OCI-LY7 (cell line): ENCODE data around the gene PLD1. TPM values are rescaled to one million over a fixed set of nuclear protein-coding genes. Genes with fewer than 3 reads are reported as not detected.
"Not testable (repeated sequence)": the region's sequence is repeated elsewhere in the genome, so short reads cannot be mapped to it uniquely, and the experiment has no call there.

Experiments used
- BruUV-seq: library from RNA; stranded (reverse); fragments of 400-500 nt; replicated peaks from 2 replicates; lab custom pipeline; 2021; lab: Mats Ljungman, UMichigan
- CTCF ChIA-PET: fragments of 300-600 bp; sonication (Branson Sonifier 250); formaldehyde crosslinking; loops from one replicate; lab custom pipeline; 2022; ENCODE audit warnings: antibody characterized with exemption; ENCODE audit not compliant: unreplicated experiment; lab: Charles Lee
- POLR2A ChIA-PET: fragments of 300-600 bp; sonication (Branson Sonifier 250); formaldehyde crosslinking; loops from one replicate; lab custom pipeline; 2022; ENCODE audit warnings: antibody characterized with exemption; lab: Charles Lee
- DNase-seq: peaks from one replicate; pipeline ENCODE4 v3.0.0-alpha.2; 2015; ENCODE audit warnings: low spot score
- H2AFZ ChIP-seq: fragments of 200-600 bp; sonication (generic), shearing (Covaris generic); 2 replicates; pipeline ENCODE4 v1.6.1; 2014; ENCODE audit warnings: mild to moderate bottlenecking, antibody characterized with exemption, low read length, moderate library complexity
- H3K27ac ChIP-seq: fragments of 200-600 bp; sonication (generic); 2 replicates; pipeline ENCODE4 v1.5.1; 2014; ENCODE audit warnings: mixed run types, low read depth, mild to moderate bottlenecking, moderate library complexity, low read length, inconsistent platforms; ENCODE audit not compliant: poor library complexity, severe bottlenecking
- H3K36me3 ChIP-seq: fragments of 200-600 bp; sonication (generic); 2 replicates; pipeline ENCODE4 v1.6.1; 2014; ENCODE audit warnings: mild to moderate bottlenecking, antibody characterized with exemption, low read length, moderate library complexity, mixed read lengths; ENCODE audit not compliant: insufficient read depth
- H3K4me1 ChIP-seq: fragments of 200-600 bp; sonication (generic); 2 replicates; pipeline ENCODE4 v1.5.1; 2014; ENCODE audit warnings: mild to moderate bottlenecking, low read length; ENCODE audit not compliant: insufficient read depth, poor library complexity, severe bottlenecking
- H3K4me2 ChIP-seq: fragments of 200-600 bp; sonication (generic); 2 replicates; pipeline ENCODE4 v1.6.1; 2014; ENCODE audit warnings: mild to moderate bottlenecking, low read length
- H3K4me3 ChIP-seq: fragments of 200-600 bp; sonication (generic); 2 replicates; pipeline ENCODE4 v1.5.1; 2014; ENCODE audit warnings: mild to moderate bottlenecking, low read depth, low read length; ENCODE audit not compliant: poor library complexity, severe bottlenecking
- H3K79me2 ChIP-seq: fragments of 200-600 bp; sonication (generic); 2 replicates; pipeline ENCODE4 v1.6.1; 2016; ENCODE audit warnings: low read depth, mild to moderate bottlenecking, low read length, moderate library complexity, mixed read lengths; ENCODE audit not compliant: insufficient read depth
- H3K9me2 ChIP-seq: fragments of 200-600 bp; sonication (generic); 2 replicates; pipeline ENCODE4 v1.6.1; 2016; ENCODE audit warnings: mild to moderate bottlenecking, low read length, mixed read lengths; ENCODE audit not compliant: insufficient read depth
- H3K9me3 ChIP-seq: fragments of 200-600 bp; sonication (generic); 2 replicates; pipeline ENCODE4 v1.6.1; 2014; ENCODE audit warnings: mild to moderate bottlenecking, mixed run types, low read length, mixed read lengths
- H4K20me1 ChIP-seq: fragments of 200-600 bp; sonication (generic); 2 replicates; pipeline ENCODE4 v1.6.1; 2014; ENCODE audit warnings: mild to moderate bottlenecking, antibody characterized with exemption, low read length, moderate library complexity, mixed read lengths; ENCODE audit not compliant: insufficient read depth
- EZH2phosphoT487 ChIP-seq: fragments of 200-600 bp; sonication (generic); IDR thresholded peaks from 2 replicates; pipeline ENCODE4 v1.6.1; 2018; ENCODE audit warnings: low read depth, borderline replicate concordance, mild to moderate bottlenecking, mixed run types, antibody characterized with exemption, low read length, moderate library complexity, mixed read lengths
- intact Hi-C: fragments of 100-400 bp; cut with micrococcal nuclease; formaldehyde crosslinking; loops from one replicate; pipeline ENCODE4 v1.10.0; 2022; ENCODE audit not compliant: unreplicated experiment
- total RNA-seq, 2 experiments: library from RNA; depleted of rRNA in 1 of 2; stranded (reverse); fragments of >200 nt in 1 of 2; shearing (Covaris generic) in 1 of 2; gene quantifications; 2 replicates each; pipeline ENCODE4 v1.2.3, GENCODE V29; 2014 to 2022
- TF ChIP-seq, protein P1 (sequence below): fragments of 200-600 bp; sonication (generic); conservative IDR thresholded peaks from 2 replicates; pipeline ENCODE4 v1.5.1; 2014; ENCODE audit warnings: mild to moderate bottlenecking, antibody characterized with exemption, low read length, moderate library complexity, mixed read lengths

Gene PLD1
- total RNA-seq, 2 experiments from 2014 or later, result not detected

DNA sequence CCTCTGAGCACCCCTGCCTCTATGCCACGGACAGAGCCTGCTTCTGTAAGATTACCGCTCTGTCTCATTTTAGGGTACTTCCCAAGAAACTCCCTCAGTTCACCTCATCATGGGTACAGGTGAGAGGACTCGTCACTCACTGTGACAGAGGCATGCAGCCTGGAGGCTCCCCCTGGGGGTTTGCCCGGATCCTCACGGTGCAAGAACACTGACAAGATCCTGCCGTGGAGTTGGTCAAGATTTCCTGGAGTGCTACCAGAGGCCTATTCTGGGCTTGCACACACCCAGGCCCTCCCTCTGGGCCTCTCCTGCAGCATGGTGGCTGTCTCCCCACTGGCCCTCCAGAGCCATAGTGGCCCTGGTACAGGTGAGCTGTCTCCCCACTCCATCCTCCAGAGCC lies 247.0 kb downstream of the PLD1 start:
- intact Hi-C loops, result no loop called here
- no peak for DNase-seq
- POLR2A ChIA-PET, result no interaction called here
- H4K20me1 ChIP-seq, result no peaks in the 10 kb centered on the region
- CTCF ChIA-PET, result no interaction called here
- no peaks in the 10 kb centered on the region for H3K9me3 ChIP-seq
- TF ChIP-seq, protein P1, sequence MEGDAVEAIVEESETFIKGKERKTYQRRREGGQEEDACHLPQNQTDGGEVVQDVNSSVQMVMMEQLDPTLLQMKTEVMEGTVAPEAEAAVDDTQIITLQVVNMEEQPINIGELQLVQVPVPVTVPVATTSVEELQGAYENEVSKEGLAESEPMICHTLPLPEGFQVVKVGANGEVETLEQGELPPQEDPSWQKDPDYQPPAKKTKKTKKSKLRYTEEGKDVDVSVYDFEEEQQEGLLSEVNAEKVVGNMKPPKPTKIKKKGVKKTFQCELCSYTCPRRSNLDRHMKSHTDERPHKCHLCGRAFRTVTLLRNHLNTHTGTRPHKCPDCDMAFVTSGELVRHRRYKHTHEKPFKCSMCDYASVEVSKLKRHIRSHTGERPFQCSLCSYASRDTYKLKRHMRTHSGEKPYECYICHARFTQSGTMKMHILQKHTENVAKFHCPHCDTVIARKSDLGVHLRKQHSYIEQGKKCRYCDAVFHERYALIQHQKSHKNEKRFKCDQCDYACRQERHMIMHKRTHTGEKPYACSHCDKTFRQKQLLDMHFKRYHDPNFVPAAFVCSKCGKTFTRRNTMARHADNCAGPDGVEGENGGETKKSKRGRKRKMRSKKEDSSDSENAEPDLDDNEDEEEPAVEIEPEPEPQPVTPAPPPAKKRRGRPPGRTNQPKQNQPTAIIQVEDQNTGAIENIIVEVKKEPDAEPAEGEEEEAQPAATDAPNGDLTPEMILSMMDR, result no peak
- TF ChIP-seq EZH2phosphoT487, result no peak
- H3K4me2 ChIP-seq, result no peak overlapping the region
- H3K36me3 ChIP-seq, result no peaks in the 10 kb centered on the region
- H3K4me3 ChIP-seq, result no peak overlapping the region
- no peaks in the 10 kb centered on the region for H3K9me2 ChIP-seq
- BruUV-seq, result no TSS peak
- H3K79me2 ChIP-seq, result no peaks in the 10 kb centered on the region
- no peak overlapping the region for H2AFZ ChIP-seq
- H3K27ac ChIP-seq, result no peak overlapping the region
- H3K4me1 ChIP-seq, result no peaks in the 10 kb centered on the region

DNA sequence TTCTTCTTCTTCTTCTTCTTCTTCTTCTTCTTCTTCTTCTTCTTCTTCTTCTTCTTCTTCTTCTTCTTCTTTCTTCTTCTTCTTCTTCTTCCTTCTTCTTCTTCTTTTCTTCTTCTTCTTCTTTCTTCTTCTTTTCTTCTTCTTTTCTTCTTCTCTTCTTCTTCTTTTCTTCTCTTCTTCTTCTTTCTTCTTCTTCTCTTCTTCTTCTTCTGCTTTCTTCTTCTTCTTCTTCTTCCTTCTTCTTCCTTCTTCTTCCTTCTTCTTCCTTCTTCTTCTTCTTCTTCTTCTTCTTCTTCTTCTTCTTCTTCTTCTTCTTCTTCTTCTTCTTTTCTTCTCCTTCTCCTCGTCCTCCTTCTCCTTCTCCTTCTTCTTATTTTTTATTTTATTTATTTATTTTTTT lies 247.8 kb downstream of the PLD1 start:
- CTCF ChIA-PET, H4K20me1 ChIP-seq, intact Hi-C loops, DNase-seq, H3K4me1 ChIP-seq, H2AFZ ChIP-seq, POLR2A ChIA-PET, H3K36me3 ChIP-seq, BruUV-seq, H3K9me2 ChIP-seq, H3K79me2 ChIP-seq, H3K4me3 ChIP-seq, H3K9me3 ChIP-seq, H3K4me2 ChIP-seq, H3K27ac ChIP-seq: not testable (repeated sequence)

DNA sequence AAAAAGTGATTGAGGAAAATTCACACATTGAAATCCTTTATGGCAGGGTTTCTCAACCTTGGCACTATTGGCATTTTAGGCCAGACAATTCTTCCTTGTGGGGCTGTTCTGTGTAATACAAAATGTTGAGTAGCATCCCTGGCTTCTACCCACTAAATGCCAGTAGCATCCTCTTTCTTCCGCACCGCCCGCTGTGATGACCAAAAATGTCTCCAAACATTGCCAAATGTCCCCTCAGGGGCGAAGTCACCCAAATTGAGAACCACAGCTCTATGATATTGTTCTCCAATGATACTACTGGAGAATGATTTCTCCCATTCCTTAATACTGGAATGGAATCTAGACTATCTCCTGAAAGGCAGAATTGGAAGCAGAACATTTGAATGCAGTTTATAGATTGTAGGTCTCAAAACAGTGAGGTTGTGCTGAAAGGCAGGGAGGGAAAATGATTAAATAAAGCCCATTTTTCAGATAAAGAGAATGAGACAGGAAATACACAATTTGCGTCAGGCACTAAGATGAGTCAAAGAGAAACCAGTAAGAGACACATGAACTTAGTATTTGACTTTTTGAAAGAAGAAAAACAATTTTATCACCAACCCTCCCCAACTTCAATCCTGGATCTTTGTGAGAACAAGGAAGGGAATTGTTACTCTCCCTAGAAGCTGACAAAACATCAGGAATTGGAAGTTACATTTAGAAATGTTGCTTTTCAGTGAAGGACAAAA lies 248.5 kb downstream of the PLD1 start:
- BruUV-seq, result no TSS peak
- H3K4me1 ChIP-seq, result no peaks in the 10 kb centered on the region
- H3K36me3 ChIP-seq, result no peaks in the 10 kb centered on the region
- intact Hi-C loops, result no loop called here
- ChIA-PET CTCF (no interaction called here), POLR2A (no interaction called here)
- H2AFZ ChIP-seq, result no peak overlapping the region
- DNase-seq, result no peak
- H4K20me1 ChIP-seq, result no peaks in the 10 kb centered on the region
- no peak overlapping the region for H3K4me2 ChIP-seq
- H3K79me2 ChIP-seq, result no peaks in the 10 kb centered on the region
- H3K4me3 ChIP-seq, result no peak overlapping the region
- H3K9me3 ChIP-seq, result no peaks in the 10 kb centered on the region
- no peak overlapping the region for H3K27ac ChIP-seq
- TF ChIP-seq EZH2phosphoT487, result no peak
- TF ChIP-seq, protein P1, result no peak
- no peaks in the 10 kb centered on the region for H3K9me2 ChIP-seq
